CD4-positive, alpha-beta T cell treated with Interferon alpha-2 for 1 hour (primary cell): ENCODE measurements around the gene ARFGEF3.

Source experiments
- DNase-seq, 2 donors: peaks; one replicate each; pipeline ENCODE4 v3.0.0-alpha.2; 2020 to 2022

Gene ARFGEF3

GRCh38 chr6:138218449-138218848, 56.7 kb downstream of the ARFGEF3 start, which contains the start of gene PBOV1:
TSS of gene PBOV1 (minus strand) at chr6:138218491. CDS start at chr6:138218395, 96 bp downstream.
- DNase-seq = no peak

GRCh38 chr6:138219398-138219797, 57.7 kb downstream of the ARFGEF3 start:
- DNase-seq = no peak

- no peak for DNase-seq
Measured at GRCh38 chr6:138219901-138220300, 58.2 kb downstream of the ARFGEF3 start.

- DNase-seq = no peak
Measured at GRCh38 chr6:138222901-138223546, 61.3 kb downstream of the ARFGEF3 start.

GRCh38 chr6:138225953-138226352, 64.2 kb downstream of the ARFGEF3 start:
- DNase-seq = no peak

GRCh38 chr6:138226700-138227315, 65.1 kb downstream of the ARFGEF3 start:
- no peak for DNase-seq

- no peak for DNase-seq
Measured at GRCh38 chr6:138227316-138227781, 65.6 kb downstream of the ARFGEF3 start.

GRCh38 chr6:138229072-138229471, 67.3 kb downstream of the ARFGEF3 start:
- DNase-seq = no peak

- DNase-seq = no peak
Measured at GRCh38 chr6:138229663-138230179, 68.0 kb downstream of the ARFGEF3 start.

GRCh38 chr6:138230221-138230620, 68.5 kb downstream of the ARFGEF3 start:
- DNase-seq = no peak

- no peak for DNase-seq
Measured at GRCh38 chr6:138230759-138231380, 69.1 kb downstream of the ARFGEF3 start.

- no peak for DNase-seq
Measured at GRCh38 chr6:138231381-138231886, 69.7 kb downstream of the ARFGEF3 start.

GRCh38 chr6:138234363-138234762, 72.6 kb downstream of the ARFGEF3 start:
- DNase-seq = no peak

GRCh38 chr6:138235205-138235604, 73.5 kb downstream of the ARFGEF3 start:
- no peak for DNase-seq

GRCh38 chr6:138235693-138236092, 74.0 kb downstream of the ARFGEF3 start:
- DNase-seq = no peak

GRCh38 chr6:138237463-138237862, 75.7 kb downstream of the ARFGEF3 start:
- DNase-seq = no peak

GRCh38 chr6:138238368-138238767, 76.6 kb downstream of the ARFGEF3 start:
- no peak for DNase-seq

- DNase-seq = no peak
Measured at GRCh38 chr6:138239774-138240173, 78.0 kb downstream of the ARFGEF3 start.

- no peak for DNase-seq
Measured at GRCh38 chr6:138240476-138241245, 78.9 kb downstream of the ARFGEF3 start.

- DNase-seq = no peak
Measured at GRCh38 chr6:138241381-138241780, 79.6 kb downstream of the ARFGEF3 start.

GRCh38 chr6:138241934-138242333, 80.2 kb downstream of the ARFGEF3 start:
- no peak for DNase-seq

- DNase-seq = no peak
Measured at GRCh38 chr6:138242987-138243592, 81.4 kb downstream of the ARFGEF3 start.
